HG03520 (cell line): ENCODE measurements around the gene PLOD2.

Experiments used
- ATAC-seq: cut with Tn5 transposase; IDR thresholded peaks from one replicate; pipeline ENCODE4 v1.9.1; 2021; ENCODE audit warnings: mild to moderate bottlenecking, moderate library complexity; ENCODE audit not compliant: unreplicated experiment

PLOD2 gene

GRCh38 chr3:146052056-146052790, 108.8 kb downstream of the PLOD2 start:
- no peak for ATAC-seq

DNA sequence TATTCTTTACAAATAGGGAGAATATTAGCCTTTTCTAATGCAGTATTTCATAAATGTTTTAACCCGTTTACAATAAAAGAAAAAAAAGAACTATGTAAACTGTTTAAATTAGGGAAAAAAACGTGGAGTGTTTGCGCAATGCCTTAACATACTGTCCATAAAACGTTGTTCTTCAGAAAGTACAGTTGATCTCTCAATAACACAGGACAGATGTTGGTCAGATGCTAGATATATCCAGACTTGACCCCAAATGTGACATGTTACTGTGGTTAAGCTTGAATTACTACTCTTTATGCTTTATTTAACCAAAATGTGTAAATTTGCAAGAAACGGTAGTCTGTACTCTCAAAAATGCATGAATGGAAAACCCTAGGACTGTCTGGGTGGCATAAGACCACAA, 110.3 kb downstream of the PLOD2 start:
- no peak for ATAC-seq

- no peak for ATAC-seq
Observed at GRCh38 chr3:146047485-146047884, 113.5 kb downstream of the PLOD2 start.

DNA sequence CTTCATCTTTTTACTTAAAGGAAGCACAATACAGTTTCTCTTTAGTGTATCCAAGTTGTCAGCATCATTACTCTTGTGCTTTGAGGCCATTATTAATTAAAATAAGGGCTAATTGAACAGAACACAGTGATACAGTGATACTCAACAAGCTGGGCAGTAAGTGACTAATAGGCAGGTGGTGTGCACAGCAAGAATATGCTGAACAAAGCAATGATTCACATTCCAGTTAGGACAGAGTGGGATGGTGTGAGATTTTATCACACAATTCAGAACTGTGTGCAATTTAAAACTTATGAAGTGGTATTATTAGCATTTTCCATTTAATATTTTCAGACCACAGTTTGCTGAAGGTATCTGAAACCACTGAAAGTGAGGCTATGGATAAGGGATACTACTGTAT, 116.9 kb downstream of the PLOD2 start:
- no peak for ATAC-seq

- ATAC-seq = no peak
Observed at GRCh38 chr3:146040630-146041029, 120.4 kb downstream of the PLOD2 start.

DNA sequence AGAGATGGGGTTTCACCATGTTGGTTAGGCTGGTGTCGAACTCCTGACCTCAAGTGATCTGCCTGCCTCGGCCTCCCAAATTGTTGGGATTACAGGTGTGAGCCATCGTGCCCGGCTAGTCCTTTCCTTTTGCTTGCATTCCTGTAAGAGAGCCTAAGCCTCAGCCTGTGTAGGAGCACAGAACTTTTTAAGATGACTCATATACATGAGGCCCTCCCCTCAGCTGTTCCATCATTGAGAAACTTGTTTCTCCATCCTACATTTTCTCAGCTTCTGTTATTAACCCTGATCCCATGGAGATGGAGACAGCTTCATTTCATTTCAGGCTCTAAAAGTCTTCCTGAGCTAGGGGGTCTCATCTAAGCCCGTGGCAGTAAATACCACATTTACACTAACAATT, 123.3 kb downstream of the PLOD2 start:
- no peak for ATAC-seq

- no peak for ATAC-seq
Observed at GRCh38 chr3:146036281-146036680, 124.7 kb downstream of the PLOD2 start.

- ATAC-seq = no peak
Observed at GRCh38 chr3:146035366-146035765, 125.6 kb downstream of the PLOD2 start.

DNA sequence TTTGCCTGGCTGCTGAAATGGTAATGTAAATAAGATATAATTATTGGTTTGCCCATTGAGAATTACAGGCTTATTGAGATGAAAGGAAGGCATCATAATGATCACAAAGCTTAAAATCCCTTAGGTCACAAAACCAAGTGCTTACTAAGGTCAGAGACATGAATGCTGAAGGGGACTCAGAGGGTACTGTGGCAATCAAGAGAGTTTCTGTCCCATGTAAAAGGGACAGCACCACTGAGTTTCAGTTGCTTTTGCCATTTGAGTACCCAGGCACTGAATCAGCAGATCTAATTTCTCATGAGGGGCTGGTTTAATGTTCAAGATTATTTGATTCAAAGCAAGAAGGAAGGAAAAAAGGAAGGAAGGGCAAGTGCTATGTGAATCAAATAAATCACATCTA, 127.0 kb downstream of the PLOD2 start:
- no peak for ATAC-seq

- ATAC-seq = no peak
Observed at GRCh38 chr3:146026547-146026946, 134.4 kb downstream of the PLOD2 start.

DNA sequence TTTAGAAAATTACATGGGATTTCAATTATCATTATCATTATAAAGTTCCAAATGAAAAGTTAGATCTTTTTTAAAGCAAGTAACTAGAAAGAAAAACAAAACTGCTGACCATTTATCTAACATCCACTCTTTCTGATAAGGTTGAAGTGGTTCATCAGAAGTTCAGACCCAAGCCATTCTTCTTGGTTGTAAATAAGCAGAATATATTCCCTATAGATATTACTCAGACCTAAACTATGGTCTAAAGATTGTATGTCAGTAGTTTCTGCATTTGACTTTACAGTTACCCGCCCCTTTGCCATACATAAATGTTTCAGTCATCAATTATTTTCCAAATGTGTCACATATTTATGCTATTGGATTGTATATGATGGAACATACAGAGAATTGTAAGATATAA, 136.7 kb downstream of the PLOD2 start:
- ATAC-seq = no peak

GRCh38 chr3:146020969-146021368, 140.0 kb downstream of the PLOD2 start:
- no peak for ATAC-seq

DNA sequence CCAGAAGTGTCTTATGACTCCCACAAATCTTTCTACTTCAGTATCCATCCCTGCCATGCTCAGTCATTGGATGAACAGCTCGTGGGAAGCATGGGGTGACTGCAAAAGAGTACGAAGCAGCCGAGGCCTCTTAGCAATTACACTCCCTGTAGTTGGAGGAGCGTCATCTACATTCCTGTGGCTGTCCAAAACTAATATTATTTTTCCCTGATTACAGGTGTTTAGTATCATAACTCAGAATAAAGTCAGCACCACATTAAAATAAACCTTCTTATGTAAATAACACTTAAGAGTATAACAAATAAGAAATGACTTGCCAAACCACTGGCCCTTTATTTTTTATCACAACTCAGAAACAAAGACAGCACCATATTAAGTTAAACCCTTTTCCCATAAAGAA, 141.5 kb downstream of the PLOD2 start:
- ATAC-seq = no peak
